GM21381 (cell line): ENCODE results near the gene GIT1.

Source experiments
- ATAC-seq: cut with Tn5 transposase; IDR thresholded peaks from one replicate; pipeline ENCODE4 v1.9.1; 2021; ENCODE audit warnings: mild to moderate bottlenecking, moderate library complexity; ENCODE audit not compliant: unreplicated experiment

Gene GIT1

DNA sequence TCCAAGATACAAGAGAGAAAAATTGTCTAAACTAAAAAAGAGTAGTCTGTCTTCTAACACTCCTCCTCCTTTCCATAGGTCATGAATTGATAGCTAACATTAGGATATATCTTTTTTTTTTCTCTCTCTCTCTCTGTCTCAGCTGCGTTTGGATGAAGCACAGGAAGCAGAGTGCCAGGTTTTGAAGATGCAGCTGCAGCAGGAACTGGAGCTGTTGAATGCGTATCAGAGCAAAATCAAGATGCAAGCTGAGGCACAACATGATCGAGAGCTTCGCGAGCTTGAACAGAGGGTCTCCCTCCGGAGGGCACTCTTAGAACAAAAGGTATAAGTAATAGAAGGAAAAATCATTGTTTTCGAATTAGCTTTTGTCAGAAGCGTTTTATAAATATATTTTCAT lies 55.5 kb downstream of the GIT1 start:
- ATAC-seq, result no peak

DNA sequence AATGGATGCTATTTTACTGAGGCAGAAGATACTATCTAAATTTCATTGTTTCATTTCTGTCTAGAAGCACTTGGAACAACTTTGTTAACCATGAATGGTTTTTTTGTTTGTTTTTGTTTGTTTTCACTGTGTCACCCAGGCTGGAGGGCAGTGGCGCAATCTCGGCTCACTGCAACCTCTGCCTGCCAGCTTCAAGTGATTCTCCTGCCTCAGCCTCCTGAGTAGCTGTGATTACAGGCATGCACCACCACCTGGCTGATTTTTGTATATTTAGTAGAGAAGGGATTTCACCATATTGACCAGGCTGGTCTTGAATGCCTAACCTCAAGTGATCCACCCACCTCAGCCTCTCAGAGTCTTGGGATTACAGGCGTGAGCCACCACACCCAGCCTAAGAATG lies 63.1 kb downstream of the GIT1 start:
- no peak for ATAC-seq

DNA sequence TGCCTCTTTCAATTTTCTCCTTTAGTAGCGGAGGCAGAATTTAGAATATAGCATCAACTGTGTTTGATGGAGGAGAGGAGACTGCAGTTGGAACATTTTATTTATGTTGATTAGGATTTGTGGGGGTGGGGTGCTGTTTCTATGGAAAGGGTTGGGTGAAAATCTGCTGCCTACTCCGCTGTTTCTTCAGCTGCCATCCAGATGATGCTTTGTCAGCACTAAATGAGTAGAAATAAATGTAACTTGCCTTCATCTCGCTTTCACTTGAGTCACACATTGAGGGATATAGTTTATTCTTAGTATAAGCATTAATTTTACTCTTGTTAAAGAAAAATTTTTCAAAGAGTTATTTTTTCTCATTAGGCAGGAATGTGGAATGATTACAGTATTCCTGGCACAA lies 64.8 kb downstream of the GIT1 start:
- ATAC-seq, result no peak
